Glutamatergic neuron (in vitro differentiated cells): ENCODE data around the gene NUFIP1. TPM values are rescaled to one million over a fixed set of nuclear protein-coding genes. Genes with fewer than 3 reads are reported as not detected.

Experiments used
- DNase-seq: peaks from one replicate; pipeline ENCODE4 v3.0.0; 2022
- H3K27ac Mint-ChIP-seq: one replicate; pipeline ENCODE4 v1.8.0; 2020; ENCODE audit warnings: mild to moderate bottlenecking, mixed read lengths, inconsistent platforms; ENCODE audit not compliant: unreplicated experiment
- H3K27me3 Mint-ChIP-seq: one replicate; pipeline ENCODE4 v1.8.0; 2020; ENCODE audit warnings: mild to moderate bottlenecking, moderate library complexity, mixed read lengths, inconsistent platforms; ENCODE audit not compliant: unreplicated experiment
- H3K36me3 Mint-ChIP-seq: one replicate; pipeline ENCODE4 v1.8.0; 2020; ENCODE audit warnings: mild to moderate bottlenecking, mixed read lengths, inconsistent platforms; ENCODE audit not compliant: unreplicated experiment
- H3K4me1 Mint-ChIP-seq: one replicate; pipeline ENCODE4 v1.8.0; 2020; ENCODE audit warnings: mild to moderate bottlenecking, low read depth, mixed read lengths, inconsistent platforms; ENCODE audit not compliant: unreplicated experiment
- H3K4me3 Mint-ChIP-seq: one replicate; pipeline ENCODE4 v1.8.0; 2020; ENCODE audit warnings: mild to moderate bottlenecking, mixed read lengths, inconsistent platforms; ENCODE audit not compliant: unreplicated experiment
- H3K9me3 Mint-ChIP-seq: one replicate; pipeline ENCODE4 v1.8.0; 2020; ENCODE audit warnings: mild to moderate bottlenecking, moderate library complexity, mixed read lengths, inconsistent platforms; ENCODE audit not compliant: unreplicated experiment
- CTCF ChIP-seq: fragments of 200-600 bp; sonication (generic); IDR thresholded peaks from one replicate; pipeline ENCODE4 v1.5.0; 2021; ENCODE audit not compliant: partially characterized antibody, unreplicated experiment
- total RNA-seq: library from RNA; stranded (reverse); fragmentation: NEBNext Ultra II Directional; extraction: Animal tissue kit (Norgen Biotek cat#: 25700); gene quantifications from one replicate; pipeline ENCODE4 v1.2.1, GENCODE V29; 2021; ENCODE audit not compliant: unreplicated experiment

Gene NUFIP1
- total RNA-seq, 1 donor from 2014 or later = 5.7 TPM

DNA sequence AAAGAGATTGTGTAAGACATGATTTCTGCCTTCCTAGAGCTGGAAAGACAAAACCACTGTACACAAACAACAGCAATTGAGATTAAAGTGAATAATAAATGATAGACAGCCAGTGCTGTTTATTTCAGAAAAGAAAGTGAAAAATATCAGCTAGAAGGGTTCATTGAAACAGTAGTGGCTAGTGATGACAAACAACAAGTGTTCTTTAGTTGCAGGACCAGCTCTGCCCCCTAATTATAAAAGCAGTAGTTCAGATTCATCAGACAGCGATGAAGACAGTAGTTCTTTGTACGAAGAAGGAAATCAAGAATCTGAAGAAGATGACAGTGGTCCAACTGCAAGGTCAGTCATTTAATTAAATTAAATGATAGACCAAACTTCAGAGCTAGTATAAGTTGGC lies 14.8 kb upstream of the NUFIP1 start:
- H3K4me1 Mint-ChIP-seq = no peaks in the 10 kb centered on the region
- no peaks in the 10 kb centered on the region for H3K9me3 Mint-ChIP-seq
- H3K27me3 Mint-ChIP-seq = no peaks in the 10 kb centered on the region
- H3K27ac Mint-ChIP-seq = no peak overlapping the region
- H3K4me3 Mint-ChIP-seq = no peak overlapping the region
- TF ChIP-seq CTCF = no peak
- peaks cover 4% of the 10 kb centered on the region for H3K36me3 Mint-ChIP-seq
- DNase-seq = no peak

DNA sequence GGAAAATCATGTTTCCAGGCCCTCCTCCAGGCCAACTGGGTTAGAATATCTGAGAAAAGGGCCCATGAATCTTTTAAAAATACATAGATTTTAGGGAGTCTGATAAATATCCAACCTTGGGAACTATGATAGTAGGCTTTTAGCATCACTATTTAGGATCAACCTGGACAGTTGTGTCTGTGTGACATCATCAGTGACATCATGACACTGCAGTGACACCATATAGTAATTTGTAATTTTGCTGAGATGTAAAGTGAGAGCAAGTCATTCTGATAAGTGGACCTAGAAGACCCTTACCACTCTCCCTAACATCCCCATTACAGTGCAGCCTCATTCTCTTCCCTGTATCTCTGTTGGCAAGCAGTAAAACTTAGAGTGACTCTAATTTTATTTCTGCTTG lies 14.1 kb upstream of the NUFIP1 start:
- no peak for DNase-seq
- no peak for TF ChIP-seq CTCF
- Mint-ChIP-seq H3K4me1 (no peaks in the 10 kb centered on the region), H3K27me3 (no peaks in the 10 kb centered on the region), H3K36me3 (peaks cover 4% of the 10 kb centered on the region), H3K9me3 (no peaks in the 10 kb centered on the region), H3K27ac (no peak overlapping the region), H3K4me3 (no peak overlapping the region)

- no peak for TF ChIP-seq CTCF
- peaks cover 5% of the 10 kb centered on the region for H3K9me3 Mint-ChIP-seq
- peaks cover 2% of the 10 kb centered on the region for H3K27me3 Mint-ChIP-seq
- no peaks in the 10 kb centered on the region for H3K36me3 Mint-ChIP-seq
- H3K27ac Mint-ChIP-seq = peak overlapping the region; percentile 56
- DNase-seq = no peak
- peak overlapping the region; percentile 98 for H3K4me3 Mint-ChIP-seq
- peaks cover 17% of the 10 kb centered on the region for H3K4me1 Mint-ChIP-seq
These were observed 670 bp upstream of the NUFIP1 start for GRCh38 chr13:44989941-44990340.

GRCh38 chr13:44978328-44978727 lies 10.9 kb downstream of the NUFIP1 start:
- no peak for DNase-seq
- H3K36me3 Mint-ChIP-seq = no peaks in the 10 kb centered on the region
- peak; percentile 15 for TF ChIP-seq CTCF
- no peaks in the 10 kb centered on the region for H3K27me3 Mint-ChIP-seq
- no peaks in the 10 kb centered on the region for H3K4me1 Mint-ChIP-seq
- H3K27ac Mint-ChIP-seq = no peak overlapping the region
- H3K9me3 Mint-ChIP-seq = no peaks in the 10 kb centered on the region
- H3K4me3 Mint-ChIP-seq = no peak overlapping the region

DNA sequence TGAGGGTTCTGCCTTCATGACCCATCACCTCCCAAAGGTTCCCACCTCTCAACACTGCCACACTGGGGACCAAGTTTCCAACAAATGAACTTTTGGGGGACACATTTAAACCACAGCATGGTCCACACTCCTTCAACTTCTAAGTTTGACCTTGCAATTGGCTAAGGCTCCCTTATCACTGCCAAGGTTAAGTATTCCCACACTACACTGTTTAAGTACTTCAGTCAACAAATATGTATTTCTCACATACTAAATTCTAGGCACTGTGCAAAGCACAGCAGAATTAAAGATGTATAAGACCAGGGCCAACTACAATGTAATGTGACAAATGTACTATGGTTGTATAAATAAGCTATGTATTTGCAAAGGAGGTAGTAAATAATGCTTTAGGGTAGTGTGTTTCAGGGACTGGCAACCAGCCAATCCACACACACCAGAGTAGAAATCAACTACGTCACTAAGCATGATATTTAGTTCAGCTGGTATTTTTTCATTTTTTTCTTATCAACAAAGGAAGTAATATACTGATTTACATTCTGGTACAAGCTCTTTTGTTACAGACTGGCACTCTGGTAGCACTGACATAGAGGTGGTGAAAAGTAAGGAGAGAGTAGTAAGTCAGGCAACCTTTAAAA lies 12.2 kb downstream of the NUFIP1 start:
- no peak for TF ChIP-seq CTCF
- DNase-seq = no peak
- Mint-ChIP-seq H3K27ac (no peak overlapping the region), H3K4me1 (no peaks in the 10 kb centered on the region), H3K27me3 (no peaks in the 10 kb centered on the region), H3K36me3 (no peaks in the 10 kb centered on the region), H3K9me3 (no peaks in the 10 kb centered on the region), H3K4me3 (no peak overlapping the region)
